SU-DHL-6 (cell line): ENCODE results near the gene RIPPLY2.

Experiments
- CTCF ChIP-seq: fragments of 200-600 bp; sonication (generic); IDR thresholded peaks from one replicate; pipeline ENCODE4 v1.5.1; 2017; ENCODE audit warnings: antibody characterized with exemption, mild to moderate bottlenecking, low read length, moderate library complexity; ENCODE audit not compliant: insufficient read depth, poor library complexity, severe bottlenecking
- EZH2phosphoT487 ChIP-seq: fragments of 200-600 bp; sonication (generic), shearing (Covaris generic); conservative IDR thresholded peaks from 2 replicates; pipeline ENCODE4 v1.6.1; 2018; ENCODE audit warnings: mild to moderate bottlenecking, antibody characterized with exemption, low read length, moderate library complexity, mixed read lengths

- no peak for TF ChIP-seq EZH2phosphoT487
- no peak for TF ChIP-seq CTCF
Measured at GRCh38 chr6:83867043-83867442, 13.9 kb downstream of the RIPPLY2 start.
